Right kidney (tissue), 1 donor: Measurements from ENCODE around the gene TRMU.
A peak's percentile ranks its signal among the peaks of the same experiment; 100 is the strongest.
"Not testable (repeated sequence)": the region's sequence is repeated elsewhere in the genome, so short reads cannot be mapped to it uniquely, and the experiment has no call there.

Source experiments
- DNase-seq: peaks from one replicate; pipeline ENCODE4 v3.0.0-alpha.2; 2016

The TRMU gene

GRCh38 chr22:46386312-46386711 lies 50.8 kb downstream of the TRMU start:
- no peak for DNase-seq

- DNase-seq = no peak
Measured at GRCh38 chr22:46387748-46388147, 52.2 kb downstream of the TRMU start.

GRCh38 chr22:46388647-46389046 lies 53.1 kb downstream of the TRMU start:
- no peak for DNase-seq

GRCh38 chr22:46389081-46389480 lies 53.6 kb downstream of the TRMU start:
- DNase-seq = no peak

GRCh38 chr22:46390105-46390651 lies 54.7 kb downstream of the TRMU start:
- DNase-seq = no peak

- peak; percentile 78 for DNase-seq
Measured at GRCh38 chr22:46390652-46391301, 55.3 kb downstream of the TRMU start.

GRCh38 chr22:46391486-46392136 lies 56.1 kb downstream of the TRMU start:
- no peak for DNase-seq

GRCh38 chr22:46392137-46392844 lies 56.8 kb downstream of the TRMU start:
- DNase-seq = no peak

GRCh38 chr22:46393873-46394272 lies 58.4 kb downstream of the TRMU start:
- no peak for DNase-seq

- DNase-seq = no peak
Measured at GRCh38 chr22:46394622-46395021, 59.1 kb downstream of the TRMU start.

- no peak for DNase-seq
Measured at GRCh38 chr22:46395145-46395544, 59.6 kb downstream of the TRMU start.

GRCh38 chr22:46397049-46397448 lies 61.5 kb downstream of the TRMU start:
- not testable (repeated sequence) for DNase-seq

GRCh38 chr22:46397514-46397913 lies 62.0 kb downstream of the TRMU start:
- DNase-seq = no peak

- no peak for DNase-seq
Measured at GRCh38 chr22:46397951-46398350, 62.4 kb downstream of the TRMU start.

- no peak for DNase-seq
Measured at GRCh38 chr22:46399251-46400024, 63.9 kb downstream of the TRMU start.

- DNase-seq = no peak
Measured at GRCh38 chr22:46401370-46401769, 65.9 kb downstream of the TRMU start.

- DNase-seq = no peak
Measured at GRCh38 chr22:46402505-46402904, 67.0 kb downstream of the TRMU start.

- DNase-seq = not testable (repeated sequence)
Measured at GRCh38 chr22:46403880-46404279, 68.4 kb downstream of the TRMU start.

- no peak for DNase-seq
Measured at GRCh38 chr22:46405901-46406300, 70.4 kb downstream of the TRMU start.

- no peak for DNase-seq
Measured at GRCh38 chr22:46406349-46406748, 70.8 kb downstream of the TRMU start.

- no peak for DNase-seq
Measured at GRCh38 chr22:46406791-46407190, 71.3 kb downstream of the TRMU start.
